ENCODE measurements around the gene BNC2.

Gene BNC2

DNA sequence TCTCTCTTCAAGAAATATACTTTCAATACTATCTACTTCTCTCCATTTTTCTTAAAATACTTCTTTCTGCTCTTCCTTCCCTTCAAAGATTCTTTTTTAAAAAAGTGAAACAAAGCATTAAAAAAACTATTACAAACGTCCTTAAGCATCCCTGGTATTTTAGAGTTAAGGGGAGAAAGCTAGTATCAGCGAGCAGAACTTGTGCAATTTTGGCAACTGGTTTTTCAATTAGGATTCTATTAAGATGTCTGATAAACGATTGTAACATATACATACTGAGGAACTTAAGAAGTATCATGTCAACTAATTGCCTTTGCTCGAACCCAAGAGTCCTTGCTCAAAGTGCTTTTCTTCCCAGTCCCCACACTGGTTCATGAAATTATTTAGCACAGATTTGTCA is 459.2 kb downstream of the BNC2 start:
- Histone ChIP-seq H3K79me2 (ENCODE audit: low read length) (no peaks in the 10 kb centered on the region), H2AFZ (ENCODE audit: low read length) (no peak overlapping the region), H3F3A (ENCODE audit: insufficient read depth, low read length) (no peaks in the 10 kb centered on the region), H3K27ac (ENCODE audit: low read length) (no peak overlapping the region), H3K9ac (ENCODE audit: low read length) (no peak overlapping the region), H3K4me3 (ENCODE audit: low read length) (no peak overlapping the region), H3K36me3 (replicated peaks; ENCODE audit: insufficient read depth, low read length) (no peaks in the 10 kb centered on the region), H3K9me3 (replicated peaks; ENCODE audit: insufficient read depth, low read length) (no peaks in the 10 kb centered on the region), H4K20me1 (ENCODE audit: insufficient read depth, low read length) (no peaks in the 10 kb centered on the region), H3K4me1 (ENCODE audit: low read length) (no peaks in the 10 kb centered on the region), H3K9me2 (replicated peaks; ENCODE audit: insufficient read depth, low read length) (no peaks in the 10 kb centered on the region), H3K4me2 (ENCODE audit: low read depth, low read length) (no peak overlapping the region), H3K27me3 (replicated peaks; ENCODE audit: insufficient read depth, low read length) (peaks cover 10% of the 10 kb centered on the region)
- TF ChIP-seq, protein P1, sequence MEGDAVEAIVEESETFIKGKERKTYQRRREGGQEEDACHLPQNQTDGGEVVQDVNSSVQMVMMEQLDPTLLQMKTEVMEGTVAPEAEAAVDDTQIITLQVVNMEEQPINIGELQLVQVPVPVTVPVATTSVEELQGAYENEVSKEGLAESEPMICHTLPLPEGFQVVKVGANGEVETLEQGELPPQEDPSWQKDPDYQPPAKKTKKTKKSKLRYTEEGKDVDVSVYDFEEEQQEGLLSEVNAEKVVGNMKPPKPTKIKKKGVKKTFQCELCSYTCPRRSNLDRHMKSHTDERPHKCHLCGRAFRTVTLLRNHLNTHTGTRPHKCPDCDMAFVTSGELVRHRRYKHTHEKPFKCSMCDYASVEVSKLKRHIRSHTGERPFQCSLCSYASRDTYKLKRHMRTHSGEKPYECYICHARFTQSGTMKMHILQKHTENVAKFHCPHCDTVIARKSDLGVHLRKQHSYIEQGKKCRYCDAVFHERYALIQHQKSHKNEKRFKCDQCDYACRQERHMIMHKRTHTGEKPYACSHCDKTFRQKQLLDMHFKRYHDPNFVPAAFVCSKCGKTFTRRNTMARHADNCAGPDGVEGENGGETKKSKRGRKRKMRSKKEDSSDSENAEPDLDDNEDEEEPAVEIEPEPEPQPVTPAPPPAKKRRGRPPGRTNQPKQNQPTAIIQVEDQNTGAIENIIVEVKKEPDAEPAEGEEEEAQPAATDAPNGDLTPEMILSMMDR (IDR thresholded peaks at IDR 0.05; ENCODE audit: low read length): no peak
- TF ChIP-seq EZH2phosphoT487 (IDR thresholded peaks at IDR 0.05; ENCODE audit: low read length) (no peak), EZH2 (optimal IDR thresholded peaks at IDR 0.05; ENCODE audit: low read depth, low read length) (no peak)
- no peak for DNase-seq

DNA sequence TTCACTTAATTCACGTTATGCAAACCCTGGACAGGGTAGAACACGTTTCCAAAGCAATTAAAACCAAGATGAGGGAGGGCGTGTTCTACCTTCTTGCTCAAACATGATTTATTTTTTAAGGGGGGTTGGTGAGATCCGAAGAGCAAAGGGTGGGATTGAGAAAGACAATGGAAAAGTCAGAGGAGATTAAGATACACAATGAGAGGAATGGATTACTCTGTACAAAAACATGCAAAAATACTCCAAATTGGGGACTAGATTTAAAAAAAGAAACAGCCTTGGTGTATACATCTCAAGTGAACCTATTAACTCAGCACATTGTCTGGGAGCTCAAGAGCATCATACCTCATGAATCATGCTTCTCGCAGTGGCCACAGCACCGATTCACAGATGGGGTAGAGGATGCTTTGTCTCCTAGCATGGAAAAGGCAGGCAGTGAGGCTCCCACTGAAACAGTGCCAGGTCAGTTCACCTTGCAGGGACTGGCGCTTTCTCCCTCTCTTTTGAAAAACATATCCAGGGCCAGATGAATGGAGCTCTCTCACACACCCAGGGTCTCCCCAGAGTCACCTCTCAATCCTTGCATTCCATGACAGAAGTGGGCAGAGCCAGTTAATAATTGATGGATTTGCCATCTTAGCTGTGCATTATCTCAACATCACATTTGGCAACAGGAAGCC is 459.7 kb downstream of the BNC2 start:
- Histone ChIP-seq H3K4me1 (ENCODE audit: low read length) (no peaks in the 10 kb centered on the region), H3F3A (ENCODE audit: insufficient read depth, low read length) (no peaks in the 10 kb centered on the region), H3K27me3 (replicated peaks; ENCODE audit: insufficient read depth, low read length) (peaks cover 5% of the 10 kb centered on the region), H3K9me2 (replicated peaks; ENCODE audit: insufficient read depth, low read length) (no peaks in the 10 kb centered on the region), H3K4me2 (ENCODE audit: low read depth, low read length) (no peak overlapping the region), H3K79me2 (ENCODE audit: low read length) (no peaks in the 10 kb centered on the region), H2AFZ (ENCODE audit: low read length) (no peak overlapping the region), H3K27ac (ENCODE audit: low read length) (no peak overlapping the region), H4K20me1 (ENCODE audit: insufficient read depth, low read length) (no peaks in the 10 kb centered on the region), H3K9me3 (replicated peaks; ENCODE audit: insufficient read depth, low read length) (no peaks in the 10 kb centered on the region), H3K36me3 (replicated peaks; ENCODE audit: insufficient read depth, low read length) (no peaks in the 10 kb centered on the region), H3K9ac (ENCODE audit: low read length) (no peak overlapping the region), H3K4me3 (ENCODE audit: low read length) (no peak overlapping the region)
- TF ChIP-seq, protein P1 (IDR thresholded peaks at IDR 0.05; ENCODE audit: low read length): no peak
- no peak for TF ChIP-seq EZH2 (optimal IDR thresholded peaks at IDR 0.05; ENCODE audit: low read depth, low read length)
- no peak for TF ChIP-seq EZH2phosphoT487 (IDR thresholded peaks at IDR 0.05; ENCODE audit: low read length)
- no peak for DNase-seq

DNA sequence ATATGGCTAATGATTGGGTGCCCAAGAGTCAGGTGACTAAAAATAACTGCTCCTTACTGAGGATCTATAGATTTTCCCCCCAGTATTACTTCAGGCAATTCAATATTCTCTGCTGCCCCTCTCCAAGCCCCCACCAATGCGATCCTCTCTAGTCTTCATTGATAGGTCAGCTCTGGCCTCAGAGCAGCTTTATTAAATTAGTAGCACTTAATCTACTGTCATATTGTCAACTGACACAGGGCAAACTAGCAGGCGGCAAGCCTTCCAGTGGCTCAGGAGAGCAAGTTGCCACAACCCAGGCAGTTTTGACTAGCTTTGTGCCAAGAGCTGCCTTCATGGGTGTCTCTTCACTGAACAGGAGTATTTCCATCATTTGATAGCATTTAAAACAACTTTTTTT is 462.9 kb downstream of the BNC2 start:
- H3K9me3 ChIP-seq (replicated peaks; ENCODE audit: insufficient read depth, low read length): no peaks in the 10 kb centered on the region
- no peak for DNase-seq
- H3F3A ChIP-seq (ENCODE audit: insufficient read depth, low read length): no peaks in the 10 kb centered on the region
- no peaks in the 10 kb centered on the region for H3K27me3 ChIP-seq (replicated peaks; ENCODE audit: insufficient read depth, low read length)
- H3K4me1 ChIP-seq (ENCODE audit: low read length): no peaks in the 10 kb centered on the region
- H4K20me1 ChIP-seq (ENCODE audit: insufficient read depth, low read length): no peaks in the 10 kb centered on the region
- H3K27ac ChIP-seq (ENCODE audit: low read length): no peak overlapping the region
- H3K4me2 ChIP-seq (ENCODE audit: low read depth, low read length): no peak overlapping the region
- H2AFZ ChIP-seq (ENCODE audit: low read length): no peak overlapping the region
- H3K4me3 ChIP-seq (ENCODE audit: low read length): no peak overlapping the region
- no peak overlapping the region for H3K9ac ChIP-seq (ENCODE audit: low read length)
- H3K9me2 ChIP-seq (replicated peaks; ENCODE audit: insufficient read depth, low read length): no peaks in the 10 kb centered on the region
- TF ChIP-seq EZH2 (optimal IDR thresholded peaks at IDR 0.05; ENCODE audit: low read depth, low read length) (no peak), EZH2phosphoT487 (IDR thresholded peaks at IDR 0.05; ENCODE audit: low read length) (no peak)
- TF ChIP-seq, protein P1 (IDR thresholded peaks at IDR 0.05; ENCODE audit: low read length): no peak
- H3K79me2 ChIP-seq (ENCODE audit: low read length): no peaks in the 10 kb centered on the region
- H3K36me3 ChIP-seq (replicated peaks; ENCODE audit: insufficient read depth, low read length): no peaks in the 10 kb centered on the region

Data from MM.1S (cell line).